GM21723 (cell line): ENCODE data around the gene GLP2R.

Experiments used
- ATAC-seq: cut with Tn5 transposase; IDR thresholded peaks from one replicate; pipeline ENCODE4 v1.9.1; 2021; ENCODE audit warnings: mild to moderate bottlenecking, moderate library complexity; ENCODE audit not compliant: unreplicated experiment

Gene GLP2R

GRCh38 chr17:9845306-9845705 is 19.6 kb downstream of the GLP2R start:
- ATAC-seq = no peak

GRCh38 chr17:9850151-9850550 is 24.4 kb downstream of the GLP2R start:
- ATAC-seq = no peak

GRCh38 chr17:9854255-9854654 is 28.5 kb downstream of the GLP2R start:
- no peak for ATAC-seq

GRCh38 chr17:9855036-9855435 is 29.3 kb downstream of the GLP2R start:
- ATAC-seq = no peak

- no peak for ATAC-seq
These were observed 34.1 kb downstream of the GLP2R start for GRCh38 chr17:9859781-9860180.

- no peak for ATAC-seq
These were observed 35.1 kb downstream of the GLP2R start for GRCh38 chr17:9860851-9861250.

- no peak for ATAC-seq
These were observed 36.5 kb downstream of the GLP2R start for GRCh38 chr17:9862220-9862619.

- no peak for ATAC-seq
These were observed 37.2 kb downstream of the GLP2R start for GRCh38 chr17:9862949-9863348.

- no peak for ATAC-seq
These were observed 39.9 kb downstream of the GLP2R start for GRCh38 chr17:9865586-9865985.

GRCh38 chr17:9868552-9868951 is 42.8 kb downstream of the GLP2R start:
- ATAC-seq = no peak

GRCh38 chr17:9872852-9873251 is 47.1 kb downstream of the GLP2R start:
- ATAC-seq = no peak

GRCh38 chr17:9874722-9875121 is 49.0 kb downstream of the GLP2R start:
- no peak for ATAC-seq

- ATAC-seq = no peak
These were observed 49.7 kb downstream of the GLP2R start for GRCh38 chr17:9875441-9875840.

GRCh38 chr17:9878356-9878755 is 52.6 kb downstream of the GLP2R start:
- no peak for ATAC-seq

GRCh38 chr17:9878786-9879525 is 53.2 kb downstream of the GLP2R start:
- ATAC-seq = no peak

GRCh38 chr17:9880582-9880999 is 54.9 kb downstream of the GLP2R start:
- ATAC-seq = no peak

- ATAC-seq = no peak
These were observed 57.7 kb downstream of the GLP2R start for GRCh38 chr17:9883451-9883850.

- ATAC-seq = no peak
These were observed 60.6 kb downstream of the GLP2R start for GRCh38 chr17:9886141-9886930.

GRCh38 chr17:9887508-9887907 is 61.8 kb downstream of the GLP2R start:
- no peak for ATAC-seq

- no peak for ATAC-seq
These were observed 64.4 kb downstream of the GLP2R start for GRCh38 chr17:9890124-9890523.

GRCh38 chr17:9893411-9894012 is 67.8 kb downstream of the GLP2R start:
- no peak for ATAC-seq

- ATAC-seq = no peak
These were observed 68.5 kb downstream of the GLP2R start for GRCh38 chr17:9894231-9894630.
